ELR (cell line): Measurements from ENCODE around the gene SNAI3.

Source experiments
- DNase-seq: peaks from one replicate; pipeline ENCODE4 v3.0.0-alpha.2; 2015; ENCODE audit warnings: low read depth

SNAI3 gene

DNA sequence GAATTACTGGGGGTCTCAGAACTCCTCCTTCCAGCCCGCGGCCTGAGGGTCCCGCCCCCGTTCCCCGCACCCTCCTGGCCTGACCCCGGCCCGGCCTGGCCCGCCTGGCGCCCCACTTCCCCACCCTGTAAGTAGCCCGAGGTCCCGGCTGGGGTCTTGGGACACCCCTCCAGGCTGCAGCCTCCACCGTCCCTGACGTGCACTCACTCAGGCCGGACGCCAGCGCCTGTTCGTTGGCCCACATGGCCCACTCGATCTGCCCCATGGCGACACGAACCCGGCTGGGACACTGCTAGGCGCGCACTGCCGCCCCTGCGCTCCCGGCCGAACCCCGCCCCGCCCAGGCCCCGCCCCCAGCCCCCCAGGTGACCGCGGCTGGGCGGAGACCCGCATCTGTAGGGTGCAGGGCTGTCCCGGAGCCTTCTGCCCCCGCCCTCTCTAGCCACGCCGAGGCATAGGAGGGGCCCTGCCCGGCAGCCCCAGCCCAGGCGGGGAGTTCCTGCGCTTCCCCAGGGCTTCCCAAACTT, 35.5 kb downstream of the SNAI3 start, which contains the start of gene CYBA:
Gene CYBA, minus strand, starts transcription at position 305 of the 527 bp plus-strand sequence. Its CDS starts 40 bp downstream, at position 265.
- peak; percentile 72 for DNase-seq

DNA sequence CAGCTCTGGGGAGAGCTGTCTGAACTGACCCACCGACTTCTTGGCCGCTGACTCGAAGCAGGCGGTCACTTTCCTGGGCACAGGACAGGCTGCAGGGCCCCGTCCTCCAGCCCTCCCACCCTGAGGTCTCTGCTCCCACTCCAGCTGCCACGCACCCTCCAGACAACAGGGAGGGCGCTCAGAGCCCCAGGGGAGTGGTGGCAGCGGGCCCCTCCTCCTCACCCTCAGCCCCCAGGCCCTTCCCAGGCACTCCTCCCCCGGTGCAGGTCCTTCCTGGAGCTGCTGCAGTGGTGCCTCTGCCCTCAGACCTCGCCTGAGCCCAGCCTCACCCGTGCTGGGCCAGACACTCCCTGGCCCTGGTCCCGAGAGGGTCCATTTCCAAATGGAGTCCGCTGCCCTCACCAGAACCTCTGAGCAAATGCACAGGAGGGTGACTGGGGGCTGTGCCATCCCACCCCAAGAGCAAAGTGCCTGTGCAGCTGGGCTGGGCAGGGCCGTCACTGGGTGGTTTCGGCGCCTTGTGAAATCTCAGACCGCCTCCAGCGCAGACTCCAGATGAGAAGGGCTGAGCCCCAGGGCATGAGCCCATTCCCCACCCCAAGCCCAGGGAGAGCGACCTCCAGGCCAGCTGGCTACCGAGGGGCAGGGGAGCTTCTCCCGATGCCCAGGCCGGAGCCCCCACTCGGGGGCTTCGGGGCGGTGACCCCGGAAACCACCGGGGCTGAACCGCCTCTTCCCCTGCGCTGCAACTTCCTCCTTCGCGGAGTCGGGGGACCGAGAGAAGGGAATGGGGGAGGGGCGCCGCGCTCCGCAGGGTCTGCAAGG, 36.2 kb downstream of the SNAI3 start:
- peak; percentile 30 for DNase-seq

DNA sequence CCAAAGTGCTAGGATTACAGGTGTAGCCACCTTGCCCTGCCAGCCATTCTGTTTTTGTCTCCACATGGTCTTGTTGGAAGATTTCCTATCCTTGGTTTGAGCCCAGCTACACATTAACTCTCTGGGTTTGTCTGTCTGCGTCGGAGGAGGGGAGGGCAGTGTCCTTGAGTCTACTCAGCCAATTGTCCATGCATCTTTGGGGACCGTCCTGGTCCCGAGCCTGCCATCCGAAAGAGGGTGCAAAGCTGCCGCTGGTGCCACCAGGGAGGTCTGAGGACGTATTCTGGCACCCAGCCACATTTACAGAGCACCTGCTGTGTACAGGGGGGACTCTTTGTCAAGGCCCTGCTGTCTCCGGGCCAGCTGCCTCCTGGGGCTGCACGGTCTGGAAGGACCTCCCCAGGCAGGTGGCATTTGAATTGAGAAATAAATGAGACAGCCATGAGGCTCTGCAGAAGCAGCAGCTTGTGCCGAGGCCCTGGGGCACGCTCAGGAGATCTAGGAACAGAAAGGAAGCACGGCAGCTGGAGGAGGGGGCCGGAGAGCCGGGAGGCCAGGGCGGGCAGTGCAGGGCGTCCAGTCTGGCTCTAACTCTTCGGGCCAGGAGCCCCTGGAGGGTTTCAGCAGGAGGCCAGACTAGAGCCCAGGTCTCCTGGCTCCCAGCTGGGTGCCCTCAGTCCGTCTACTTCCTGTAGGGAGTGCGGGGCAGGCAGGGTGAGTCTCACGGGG, 36.9 kb downstream of the SNAI3 start:
- no peak for DNase-seq

DNA sequence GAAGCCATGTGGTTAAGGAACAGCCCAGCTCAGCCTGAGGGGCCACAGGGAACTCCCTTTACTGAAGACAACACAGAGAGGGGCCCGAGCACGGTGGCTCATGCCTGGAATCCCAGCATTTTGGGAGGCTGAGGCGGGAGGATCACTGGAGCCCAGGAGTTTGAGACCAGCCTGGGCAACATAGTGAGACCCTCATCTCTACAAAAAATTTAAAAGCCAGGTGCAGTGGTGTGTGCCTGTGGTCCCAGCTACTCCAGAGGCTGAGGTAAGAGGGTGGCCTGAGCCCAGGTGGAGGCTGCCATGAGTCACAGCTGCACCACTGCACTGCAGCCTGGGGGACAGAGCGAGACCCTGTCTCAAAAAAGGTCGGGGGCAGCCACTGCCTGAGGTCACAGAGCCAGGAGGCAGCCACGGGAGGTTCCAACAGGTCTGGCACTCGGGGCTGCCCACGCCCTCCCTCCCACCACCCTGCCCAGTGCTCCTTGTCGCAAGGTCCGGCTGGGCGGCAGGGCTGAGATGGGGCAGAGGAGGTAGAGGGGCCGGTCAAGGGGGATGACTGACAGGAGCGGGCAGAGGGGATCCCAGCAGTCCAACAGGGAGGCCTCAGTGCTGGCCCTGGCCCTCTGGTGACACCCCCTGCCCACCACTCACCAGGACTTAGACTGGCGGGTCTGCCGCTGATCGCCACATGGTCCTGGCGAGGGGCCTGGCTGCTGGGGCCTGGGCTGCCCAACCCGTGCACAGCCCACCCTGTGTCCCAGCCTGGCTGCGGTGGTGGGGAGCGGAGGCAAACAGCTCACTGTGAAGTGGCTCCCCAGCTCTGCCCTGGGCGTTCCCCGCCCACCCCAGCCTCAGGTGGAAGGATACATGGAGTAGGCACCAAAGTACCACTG, 38.9 kb downstream of the SNAI3 start:
- DNase-seq = no peak

DNA sequence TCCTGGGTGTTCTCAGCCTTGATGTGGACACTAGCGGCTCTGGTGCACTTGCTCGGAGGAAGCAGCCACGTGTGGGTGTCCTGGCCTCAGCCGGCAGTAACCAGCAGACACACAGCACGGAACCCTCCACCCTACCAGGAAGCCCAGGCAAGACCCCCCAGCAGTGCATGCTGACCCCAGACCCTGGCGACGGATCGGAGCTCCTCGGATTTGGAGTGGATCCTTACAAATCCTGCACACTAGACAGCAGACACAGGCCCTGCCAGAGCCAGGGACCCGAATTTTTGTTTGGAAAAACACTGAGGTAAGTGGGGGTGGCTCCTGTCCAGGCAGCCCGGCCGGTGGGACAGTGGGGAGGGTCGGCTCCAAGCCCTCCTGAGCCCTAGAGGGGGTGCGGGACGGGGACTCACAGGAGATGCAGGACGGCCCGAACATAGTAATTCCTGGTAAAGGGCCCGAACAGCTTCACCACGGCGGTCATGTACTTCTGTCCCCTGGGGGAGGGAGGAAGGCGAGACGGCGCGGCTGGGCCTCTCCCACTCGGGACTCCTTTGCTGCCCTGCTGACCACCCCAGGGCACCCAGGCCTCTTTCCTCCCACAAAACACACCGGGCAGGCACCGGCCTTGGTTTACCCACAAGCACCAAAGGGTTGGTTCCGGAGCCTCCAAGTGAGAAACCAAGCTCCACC, 39.8 kb downstream of the SNAI3 start:
- DNase-seq = no peak

DNA sequence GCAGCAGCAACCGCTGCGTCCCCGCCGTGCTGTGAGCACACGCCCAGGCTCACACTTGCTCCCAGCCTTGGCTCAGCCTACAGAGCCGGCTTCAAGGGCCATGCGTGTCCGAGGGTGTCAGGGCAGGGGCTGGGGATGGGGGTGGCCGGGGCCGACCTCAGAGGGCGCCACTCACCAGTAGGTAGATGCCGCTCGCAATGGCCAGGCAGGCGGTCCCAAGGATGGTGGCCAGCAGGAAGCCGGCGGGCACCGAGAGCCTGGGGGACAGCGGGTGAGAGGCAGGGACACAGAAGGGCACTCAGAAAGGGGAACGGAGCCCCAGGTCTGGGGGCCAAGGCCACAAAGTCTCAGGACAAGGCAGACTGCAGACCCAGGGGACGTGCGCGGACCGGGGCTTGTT, 40.4 kb downstream of the SNAI3 start:
- DNase-seq = no peak

DNA sequence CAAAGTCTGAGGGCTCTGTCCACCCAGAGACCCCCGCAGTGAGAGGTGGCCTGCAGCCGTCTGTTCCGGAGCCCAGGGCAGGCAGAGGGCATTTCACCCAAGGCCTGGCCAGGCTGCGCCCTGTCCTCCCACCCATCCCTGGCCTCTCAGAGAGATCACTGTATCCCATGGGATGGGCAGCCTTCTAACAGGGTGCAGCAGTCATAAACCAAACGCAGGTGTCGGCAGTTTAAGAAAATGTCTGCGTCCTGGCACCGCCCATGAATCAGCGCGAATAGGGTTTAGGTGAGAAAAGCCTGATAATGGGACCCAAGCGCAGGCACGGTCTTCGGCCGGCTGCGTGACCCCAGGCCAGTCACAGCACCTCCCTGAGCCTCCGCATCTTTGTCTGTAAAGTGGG, 40.9 kb downstream of the SNAI3 start:
- DNase-seq = no peak

DNA sequence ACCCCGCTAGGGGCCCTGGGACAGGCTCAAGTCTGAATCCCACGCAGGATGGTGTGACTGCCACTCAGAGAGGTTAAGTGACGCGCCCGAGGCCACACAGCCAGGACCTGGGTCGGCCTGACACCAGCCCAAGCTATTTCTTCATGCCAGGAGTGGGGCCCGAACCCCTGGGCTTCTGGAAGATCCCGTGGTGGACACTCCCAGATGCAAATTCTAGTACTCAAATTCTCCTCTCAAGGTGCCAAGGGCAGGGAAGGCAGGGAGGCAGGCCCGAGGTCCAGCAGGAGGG, 42.7 kb downstream of the SNAI3 start:
- no peak for DNase-seq

DNA sequence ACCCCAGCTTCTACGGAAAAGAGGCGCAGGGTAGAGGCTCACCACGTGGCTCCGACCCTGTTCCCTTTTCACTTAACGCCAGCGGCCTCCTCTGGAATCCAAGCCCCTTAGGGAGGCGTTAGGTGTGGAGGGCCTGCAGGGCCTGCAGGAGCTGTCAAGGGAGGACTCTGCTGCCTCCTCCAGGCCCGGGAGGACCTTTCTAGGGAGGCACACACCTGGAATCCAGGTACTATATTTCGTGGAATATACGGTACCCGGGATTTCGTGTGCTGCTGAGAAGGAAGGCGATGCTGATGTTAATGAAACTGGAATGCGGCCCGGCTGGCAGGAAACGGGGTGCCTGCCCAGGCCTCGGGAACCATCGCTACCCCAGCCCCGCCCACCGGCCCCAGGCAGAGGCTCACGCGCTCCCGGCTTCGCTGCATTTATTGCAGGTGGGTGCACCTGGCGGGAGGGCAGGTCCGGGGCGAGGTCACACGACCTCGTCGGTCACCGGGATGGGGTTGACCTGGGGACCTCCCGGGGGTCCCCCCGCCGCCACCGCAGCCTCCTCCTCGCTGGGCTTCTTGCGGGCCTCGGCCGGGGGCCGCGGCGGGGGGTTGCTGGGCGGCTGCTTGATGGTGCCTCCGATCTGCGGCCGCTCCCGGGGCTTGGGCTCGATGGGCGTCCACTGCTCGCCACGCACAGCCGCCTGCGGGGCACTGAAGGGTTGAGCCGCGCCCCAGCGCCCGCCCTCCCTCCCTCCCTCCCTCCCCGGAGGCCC, 43.2 kb downstream of the SNAI3 start:
- DNase-seq = no peak

DNA sequence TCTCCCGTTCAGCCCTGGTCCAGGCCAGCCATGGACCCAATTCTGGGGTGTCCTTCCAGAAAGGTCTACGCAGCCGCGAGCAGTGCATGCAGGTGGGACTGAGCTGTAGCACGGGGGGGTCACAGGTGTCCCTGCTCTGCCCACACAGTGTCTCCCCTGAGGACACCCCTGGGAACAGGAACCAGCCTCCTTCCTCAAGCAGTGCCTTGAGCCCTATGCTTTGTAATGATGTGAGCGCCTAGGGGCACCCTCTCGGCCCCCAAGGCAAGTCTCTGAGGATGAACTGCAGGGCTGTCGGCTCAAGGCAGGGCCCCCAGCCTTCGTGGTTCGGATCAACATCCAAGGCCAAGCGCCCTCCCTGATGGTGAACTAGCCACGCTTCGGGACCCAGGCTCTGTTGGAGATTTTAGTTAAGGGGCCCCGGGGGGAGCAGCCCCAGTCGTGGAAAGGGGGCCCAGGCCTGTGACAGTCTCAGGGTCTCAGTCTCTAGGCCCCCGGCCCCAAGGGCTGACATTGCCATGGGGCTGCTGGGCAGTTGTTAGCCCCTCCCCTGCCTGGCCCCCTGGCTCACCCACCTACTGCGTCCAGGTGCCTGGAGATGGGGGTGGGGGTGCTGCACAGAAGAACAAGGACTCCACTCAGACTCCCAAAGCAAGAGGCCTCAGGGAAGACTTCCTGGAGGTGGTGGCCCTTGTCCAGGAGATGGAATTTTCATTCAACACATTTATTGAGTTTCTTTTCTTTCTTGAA, 45.6 kb downstream of the SNAI3 start:
- DNase-seq = no peak

DNA sequence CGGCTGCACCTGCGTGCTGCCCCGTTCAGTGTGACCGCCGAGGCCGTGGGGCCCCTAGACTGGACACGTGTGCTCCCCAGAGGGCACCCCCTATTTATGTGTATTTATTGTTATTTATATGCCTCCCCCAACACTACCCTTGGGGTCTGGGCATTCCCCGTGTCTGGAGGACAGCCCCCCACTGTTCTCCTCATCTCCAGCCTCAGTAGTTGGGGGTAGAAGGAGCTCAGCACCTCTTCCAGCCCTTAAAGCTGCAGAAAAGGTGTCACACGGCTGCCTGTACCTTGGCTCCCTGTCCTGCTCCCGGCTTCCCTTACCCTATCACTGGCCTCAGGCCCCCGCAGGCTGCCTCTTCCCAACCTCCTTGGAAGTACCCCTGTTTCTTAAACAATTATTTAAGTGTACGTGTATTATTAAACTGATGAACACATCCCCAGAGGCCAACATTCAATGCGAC, 46.2 kb downstream of the SNAI3 start:
- DNase-seq = no peak

DNA sequence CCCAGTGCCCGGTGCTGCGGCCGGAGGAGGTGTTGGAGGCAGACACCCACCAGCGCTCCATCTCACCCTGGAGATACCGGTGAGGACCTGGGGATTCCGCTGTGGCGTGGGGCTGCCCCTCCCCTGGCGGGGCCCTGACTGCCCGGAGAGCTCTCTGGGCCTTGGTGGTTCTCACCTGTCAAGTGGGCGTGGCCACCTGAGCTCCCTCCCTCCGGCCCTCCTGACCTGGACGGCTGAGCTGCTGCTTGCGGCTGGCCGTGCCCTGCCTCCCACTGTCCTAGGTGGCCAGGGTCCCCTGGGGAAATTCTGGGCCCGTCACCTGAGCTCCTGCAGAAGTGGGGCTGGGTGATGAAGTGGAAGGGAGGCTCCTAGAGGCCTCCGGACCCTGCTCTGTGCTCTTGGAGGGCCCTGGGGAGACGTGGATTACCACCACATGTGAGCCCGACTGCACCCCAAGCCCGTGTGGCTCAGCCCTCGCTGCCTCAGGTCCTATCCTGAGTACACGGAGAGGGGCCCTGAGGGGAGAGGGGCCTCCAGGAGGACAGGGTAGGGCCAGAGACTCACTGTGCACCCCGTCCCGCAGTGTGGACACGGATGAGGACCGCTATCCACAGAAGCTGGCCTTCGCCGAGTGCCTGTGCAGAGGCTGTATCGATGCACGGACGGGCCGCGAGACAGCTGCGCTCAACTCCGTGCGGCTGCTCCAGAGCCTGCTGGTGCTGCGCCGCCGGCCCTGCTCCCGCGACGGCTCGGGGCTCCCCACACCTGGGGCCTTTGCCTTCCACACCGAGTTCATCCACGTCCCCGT, 46.9 kb downstream of the SNAI3 start:
- no peak for DNase-seq

DNA sequence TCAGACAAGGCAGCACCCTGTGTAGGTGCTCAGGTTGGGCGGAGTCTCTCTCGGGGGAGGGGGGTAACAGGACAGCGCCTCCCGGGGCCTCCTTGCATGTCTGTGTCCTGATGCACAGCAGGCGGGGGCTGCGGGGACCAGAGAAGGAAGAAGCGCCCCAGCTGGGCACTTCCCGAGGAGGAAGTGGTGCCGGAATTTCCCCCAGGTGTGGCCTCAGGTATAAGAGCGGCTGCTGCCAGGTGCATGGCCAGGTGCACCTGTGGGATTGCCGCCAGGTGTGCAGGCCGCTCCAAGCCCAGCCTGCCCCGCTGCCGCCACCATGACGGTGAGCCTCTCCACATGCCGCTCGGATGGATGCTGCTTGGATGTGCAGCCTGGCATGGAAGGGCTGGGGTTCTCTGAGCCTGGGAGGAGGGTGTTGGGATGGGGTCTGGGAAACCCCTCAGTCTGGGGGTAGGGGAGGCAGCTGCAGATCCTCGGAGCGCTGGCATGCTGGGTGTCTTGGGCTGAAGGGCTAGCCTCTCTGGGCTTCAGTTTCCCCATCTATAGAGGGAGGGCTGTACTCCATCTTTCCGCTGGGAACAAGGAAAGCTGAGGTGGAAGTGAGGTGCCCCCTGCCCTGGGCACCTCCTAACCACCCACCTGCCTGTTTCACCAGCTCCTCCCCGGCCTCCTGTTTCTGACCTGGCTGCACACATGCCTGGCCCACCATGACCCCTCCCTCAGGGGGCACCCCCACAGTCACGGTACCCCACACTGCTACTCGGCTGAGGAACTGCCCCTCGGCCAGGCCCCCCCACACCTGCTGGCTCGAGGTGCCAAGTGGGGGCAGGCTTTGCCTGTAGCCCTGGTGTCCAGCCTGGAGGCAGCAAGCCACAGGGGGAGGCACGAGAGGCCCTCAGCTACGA, 47.7 kb downstream of the SNAI3 start, which contains the start of gene IL17C:
Gene IL17C, plus strand, starts transcription at position 250 of the 908 bp plus-strand sequence. Its CDS starts 70 bp downstream, at position 320.
- DNase-seq = no peak

DNA sequence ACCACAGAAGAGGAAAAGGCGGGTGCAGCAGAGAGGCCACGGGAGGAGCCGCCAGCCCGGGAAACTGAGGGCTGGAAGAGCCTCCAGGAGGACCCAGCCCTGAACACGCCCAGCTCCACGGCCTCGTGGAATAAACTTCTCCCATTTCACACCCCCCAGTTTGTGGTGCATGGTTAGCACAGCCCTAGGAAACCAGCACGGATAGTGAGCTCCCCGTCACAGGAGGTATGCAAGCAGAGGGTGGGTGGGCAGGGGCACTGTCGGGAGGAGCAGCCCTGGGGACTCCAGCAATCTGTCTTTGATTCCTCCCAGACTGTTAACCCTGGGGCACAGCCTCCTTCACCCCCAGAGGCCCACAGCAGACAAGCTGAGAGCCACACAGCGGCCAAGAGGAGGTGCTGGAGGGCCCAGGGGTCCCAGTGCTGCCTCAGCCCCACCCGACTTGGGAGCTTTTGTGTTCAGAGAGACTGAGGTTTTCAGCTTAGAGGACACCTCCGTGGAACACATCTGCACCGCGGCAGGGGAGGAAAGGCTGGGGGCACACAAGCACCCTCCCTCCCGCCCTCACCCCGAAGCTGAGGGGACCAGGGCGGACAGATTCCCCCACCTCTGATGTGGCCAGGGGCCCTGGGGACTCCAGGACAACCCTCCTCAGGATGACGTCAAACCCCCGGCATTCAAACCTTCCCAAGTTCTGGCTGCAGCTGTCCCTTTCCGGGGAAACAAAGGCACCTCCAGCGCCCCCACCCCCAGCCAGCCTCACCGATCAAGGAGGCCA, 49.6 kb downstream of the SNAI3 start:
- no peak for DNase-seq

DNA sequence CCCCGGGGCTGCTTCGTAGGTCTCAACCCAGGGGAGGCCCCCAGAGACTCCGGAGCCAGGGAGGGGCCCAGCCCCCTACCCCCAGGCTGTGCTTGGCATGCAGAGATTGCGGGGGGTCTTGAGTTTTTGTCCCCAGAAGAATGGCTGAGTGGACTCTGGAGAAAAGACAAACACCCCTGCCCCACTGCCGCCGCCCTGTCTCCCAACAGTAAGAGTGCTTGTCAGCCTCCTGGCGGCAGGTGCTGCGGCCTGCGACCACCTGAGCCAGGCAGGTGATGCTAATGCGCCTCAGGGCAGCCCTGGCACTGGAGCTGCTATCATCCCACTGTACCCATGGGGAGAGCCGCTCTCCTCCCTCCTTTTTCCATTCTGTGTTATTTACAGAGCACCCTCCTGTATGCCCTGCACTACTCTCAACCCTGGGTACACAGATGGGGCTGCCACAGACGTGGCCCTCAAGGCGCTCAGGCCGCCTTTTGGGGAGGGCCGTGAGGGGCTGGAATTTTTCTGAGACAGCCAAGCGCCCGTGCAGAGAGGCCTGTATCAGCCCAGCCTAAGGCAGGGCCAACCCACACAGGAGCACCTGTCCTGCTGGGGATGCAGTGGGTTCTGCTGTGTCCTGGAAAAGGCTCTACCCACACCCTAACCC, 50.5 kb downstream of the SNAI3 start:
- DNase-seq = no peak

DNA sequence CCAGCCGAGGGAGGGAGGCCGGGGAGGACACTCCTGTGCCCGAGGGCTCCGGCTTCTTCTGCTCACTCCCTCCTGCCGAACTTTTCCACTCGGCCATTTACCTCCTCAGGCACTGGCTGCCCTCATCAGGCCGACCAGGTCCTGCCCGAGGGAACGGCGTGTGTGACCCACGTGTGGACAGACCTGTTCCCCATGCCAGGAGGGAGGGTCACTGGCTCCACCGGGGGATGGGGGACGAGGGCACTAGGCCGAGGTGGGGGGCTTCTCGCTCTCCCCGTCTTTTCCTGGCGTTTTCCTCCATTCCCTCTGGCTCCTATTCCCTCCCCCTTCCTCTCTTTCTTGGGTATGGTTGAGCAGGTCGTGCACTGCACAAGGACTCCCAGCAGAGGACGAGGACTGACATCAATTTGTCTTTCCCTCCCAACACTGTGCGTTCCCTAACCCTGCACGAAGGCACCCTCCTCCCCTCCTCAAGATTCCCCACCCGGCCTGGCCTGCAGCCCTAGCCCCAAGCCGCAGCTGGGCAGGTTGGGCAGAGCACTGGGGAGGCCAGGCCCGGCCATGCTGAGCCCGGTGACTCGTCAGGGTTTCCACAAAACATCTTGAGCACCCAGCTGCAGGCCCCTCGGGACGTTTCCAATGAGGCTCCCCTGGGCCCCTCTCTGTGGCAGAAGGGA, 51.2 kb downstream of the SNAI3 start:
- peak; percentile 38 for DNase-seq
